Cardiac fibroblast (primary cell): ENCODE data around the gene C22orf42.

Experiments
- DNase-seq, 2 donors: peaks; one replicate each; pipeline versions ENCODE4 v3.0.0 to v3.0.0-alpha.2; 2010; ENCODE audit warnings: low read depth in 2 of 2
- H3K4me3 ChIP-seq, 2 donors: replicated peaks in 1 of 2; 1 replicate in 1 of 2; 2 replicates in 1 of 2; pipeline ENCODE4 v1.5.1; 2011; ENCODE audit warnings: low read depth in 2 of 2, low read length in 2 of 2, mild to moderate bottlenecking in 2 of 2, moderate library complexity in 1 of 2
- CTCF ChIP-seq: IDR thresholded peaks from one replicate; pipeline ENCODE4 v1.5.1; 2011; ENCODE audit warnings: low read depth, mild to moderate bottlenecking, low read length, inconsistent platforms

C22orf42 gene

GRCh38 chr22:32204856-32205722 lies 46.0 kb upstream of the C22orf42 start, which contains the start of gene RFPL2:
Gene RFPL2 (minus strand): TSS chr22:32205073. CDS start chr22:32202451, 2,622 bp downstream.
- H3K4me3 ChIP-seq: no peak within 1 kb of the TSS
- DNase-seq: peak; percentile 8 to 29
- TF ChIP-seq CTCF: no peak

GRCh38 chr22:32204040-32204855 lies 45.1 kb upstream of the C22orf42 start:
- no peak for DNase-seq
- TF ChIP-seq CTCF: no peak
- no peak overlapping the region for H3K4me3 ChIP-seq

GRCh38 chr22:32203181-32204039 lies 44.3 kb upstream of the C22orf42 start:
- no peak for TF ChIP-seq CTCF
- no peak for DNase-seq
- no peak overlapping the region for H3K4me3 ChIP-seq

GRCh38 chr22:32202539-32203180 lies 43.6 kb upstream of the C22orf42 start:
- TF ChIP-seq CTCF: peak; percentile 50
- peak; percentile 45 to 46 for DNase-seq
- H3K4me3 ChIP-seq: no peak overlapping the region

GRCh38 chr22:32202161-32202538 lies 43.0 kb upstream of the C22orf42 start:
- H3K4me3 ChIP-seq: no peak overlapping the region
- no peak for DNase-seq
- TF ChIP-seq CTCF: no peak

- DNase-seq: no peak
- TF ChIP-seq CTCF: no peak
- H3K4me3 ChIP-seq: no peak overlapping the region
Measured at GRCh38 chr22:32200752-32201151, 41.6 kb upstream of the C22orf42 start.
